Stimulated activated CD8-positive, alpha-beta memory T cell treated with anti-CD3 and anti-CD28 coated beads, Interleukin-15, amount 100 ng/mL, for 24 hours (primary cell): ENCODE data around the gene ALDH1A3.

ENCODE experiments used
- DNase-seq: peaks from one replicate; pipeline ENCODE4 v3.0.0-alpha.2; 2020; ENCODE audit warnings: low read depth

ALDH1A3 gene

GRCh38 chr15:100881573-100882336, 2.1 kb downstream of the ALDH1A3 start:
- DNase-seq: no peak

- no peak for DNase-seq
These were observed 5.5 kb downstream of the ALDH1A3 start for GRCh38 chr15:100885116-100885515.

- no peak for DNase-seq
These were observed 6.2 kb downstream of the ALDH1A3 start for GRCh38 chr15:100885811-100886210.

- DNase-seq: no peak
These were observed 7.7 kb downstream of the ALDH1A3 start for GRCh38 chr15:100887211-100887913.

GRCh38 chr15:100889385-100890050, 9.9 kb downstream of the ALDH1A3 start:
- no peak for DNase-seq

- DNase-seq: no peak
These were observed 10.6 kb downstream of the ALDH1A3 start for GRCh38 chr15:100890051-100890720.

GRCh38 chr15:100890850-100891249, 11.2 kb downstream of the ALDH1A3 start:
- DNase-seq: no peak

- no peak for DNase-seq
These were observed 11.8 kb downstream of the ALDH1A3 start for GRCh38 chr15:100891307-100892012.

GRCh38 chr15:100892013-100892355, 12.4 kb downstream of the ALDH1A3 start:
- no peak for DNase-seq

- DNase-seq: no peak
These were observed 13.8 kb downstream of the ALDH1A3 start for GRCh38 chr15:100893261-100893963.

GRCh38 chr15:100893964-100894295, 14.3 kb downstream of the ALDH1A3 start:
- DNase-seq: no peak

GRCh38 chr15:100895721-100896120, 16.1 kb downstream of the ALDH1A3 start:
- DNase-seq: no peak

- no peak for DNase-seq
These were observed 17.9 kb downstream of the ALDH1A3 start for GRCh38 chr15:100897221-100898151.

- DNase-seq: no peak
These were observed 18.5 kb downstream of the ALDH1A3 start for GRCh38 chr15:100898152-100898490.

GRCh38 chr15:100898661-100899462, 19.2 kb downstream of the ALDH1A3 start:
- DNase-seq: no peak

GRCh38 chr15:100899601-100900000, 20.0 kb downstream of the ALDH1A3 start:
- DNase-seq: no peak

GRCh38 chr15:100900136-100900794, 20.6 kb downstream of the ALDH1A3 start:
- DNase-seq: no peak

GRCh38 chr15:100900795-100901169, 21.2 kb downstream of the ALDH1A3 start:
- DNase-seq: no peak

- no peak for DNase-seq
These were observed 21.7 kb downstream of the ALDH1A3 start for GRCh38 chr15:100901296-100901695.
